ENCODE data around the gene NPFFR1.

- no peak for TF ChIP-seq CTCF (conservative IDR thresholded peaks at IDR 0.05; ENCODE audit: low read depth in 2 of 2)
- no peak for TF ChIP-seq REST (IDR thresholded peaks at IDR 0.05; ENCODE audit: unreplicated experiment)
- TF ChIP-seq EZH2 (IDR thresholded peaks at IDR 0.05; ENCODE audit: low read depth, unreplicated experiment), result no peak
- no peak for TF ChIP-seq JUNB (IDR thresholded peaks at IDR 0.05; ENCODE audit: unreplicated experiment)
- TF ChIP-seq EZH2phosphoT487 (IDR thresholded peaks at IDR 0.05; ENCODE audit: unreplicated experiment), result no peak
- no peak for TF ChIP-seq POLR2AphosphoS5 (IDR thresholded peaks at IDR 0.05; ENCODE audit: low read depth)
- no peak for TF ChIP-seq CREB1 (CRISPR knock-in tag; IDR thresholded peaks at IDR 0.05; ENCODE audit: low read depth)
Measured at GRCh38 chr10:70312972-70313371, 29.2 kb upstream of the NPFFR1 start.
